ENCODE data around the gene PHF19. TPM values are rescaled to one million over a fixed set of nuclear protein-coding genes. Genes with fewer than 3 reads are reported as not detected.

Gene PHF19
- total and polyA plus RNA-seq, 10 of the 15 experiments (the other 5 are each of a cell fraction or from before 2014, with no cell fraction given), result 26.0 to 133 (median 87.7) TPM

DNA sequence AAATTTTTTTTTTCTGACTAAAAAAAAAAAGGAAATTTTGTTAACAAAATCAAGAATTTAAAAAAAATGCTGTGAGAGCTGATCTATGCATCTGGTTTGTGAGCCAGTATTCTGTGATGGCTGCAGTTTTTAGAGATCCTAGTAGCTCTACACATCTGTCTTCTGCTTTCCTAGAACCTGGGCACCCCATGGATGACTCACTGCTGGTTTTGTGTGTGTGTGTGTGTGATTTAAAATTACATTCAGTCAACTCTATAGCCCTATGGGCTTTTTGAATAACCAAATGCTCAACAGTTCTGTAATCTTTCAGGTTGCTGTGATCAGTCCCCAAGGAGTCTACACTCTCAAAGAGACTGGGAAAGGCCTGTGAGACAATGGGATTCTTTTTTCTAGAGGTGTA lies 31.7 kb downstream of the PHF19 start:
- POLR2A ChIA-PET, result interaction anchor here (0.7 to 1.2 kb wide), 3 partner anchors 11 to 363 kb away, joined by 3 to 4 read pairs (median 3); no protein-coding TSS in a partner anchor

More for the DNA sequence above, 31.7 kb downstream of the PHF19 start:
- ChIA-PET CTCF (interaction anchor here (1.1 to 2.2 kb wide), 2 partner anchors 12 to 90 kb away, joined by 4 to 8 read pairs; no protein-coding TSS in a partner anchor), SMC1A (ENCODE audit: uncharacterized antibody, unreplicated experiment) (interaction anchor here (0.8 to 1.3 kb wide), 4 partner anchors 51 to 184 kb away, joined by 3 to 5 read pairs (median 3); partner anchors contain the start of gene FBXW2), RAD21 (ENCODE audit: unreplicated experiment) (interaction anchor here (0.7 to 1.0 kb wide), 2 partner anchors 21 to 475 kb away, joined by 3 read pairs; no protein-coding TSS in a partner anchor)
- Histone ChIP-seq H3K27me3 (replicated peaks in 1 of 2; ENCODE audit: control insufficient read depth in 2 of 2, insufficient read depth in 2 of 2, low read length in 1 of 2) (no peaks in the 10 kb centered on the region), H3K9me3 (replicated peaks; ENCODE audit: control insufficient read depth, insufficient read depth, low read length) (no peaks in the 10 kb centered on the region), H3K9ac (ENCODE audit: control insufficient read depth, insufficient read depth, low read length) (no peak overlapping the region), H4K20me1 (ENCODE audit: control insufficient read depth, insufficient read depth) (no peaks in the 10 kb centered on the region), H3K27ac (ENCODE audit: control insufficient read depth, insufficient read depth) (no peak overlapping the region), H3K4me2 (ENCODE audit: control insufficient read depth, insufficient read depth) (no peak overlapping the region), H2AFZ (ENCODE audit: control insufficient read depth, low read depth, low read length) (no peak overlapping the region), H3K36me3 (ENCODE audit: control insufficient read depth in 2 of 2, insufficient read depth in 2 of 2, low read length in 1 of 2) (peaks cover 0 to 4% of the 10 kb centered on the region in 2 experiments; a peak in 2 of 4 replicates), H3K4me3 (no peak overlapping the region), H3K4me1 (ENCODE audit: control insufficient read depth, insufficient read depth, low read length) (peaks cover 6% of the 10 kb centered on the region; the same call in 1 of the 2 replicates), H3K79me2 (ENCODE audit: control insufficient read depth, insufficient read depth, low read length) (peaks cover 36% of the 10 kb centered on the region)
- FAIRE-seq (no peak), ATAC-seq (no peak), DNase-seq (ENCODE audit: low read depth, low spot score) (no peak)
- no TSS peak for BruUV-seq (replicated peaks)
- in situ Hi-C loops (cut with MboI) (no loop called here), intact Hi-C loops (cut with micrococcal nuclease; ENCODE audit: unreplicated experiment) (no loop called here)
- TF ChIP-seq, protein P1, sequence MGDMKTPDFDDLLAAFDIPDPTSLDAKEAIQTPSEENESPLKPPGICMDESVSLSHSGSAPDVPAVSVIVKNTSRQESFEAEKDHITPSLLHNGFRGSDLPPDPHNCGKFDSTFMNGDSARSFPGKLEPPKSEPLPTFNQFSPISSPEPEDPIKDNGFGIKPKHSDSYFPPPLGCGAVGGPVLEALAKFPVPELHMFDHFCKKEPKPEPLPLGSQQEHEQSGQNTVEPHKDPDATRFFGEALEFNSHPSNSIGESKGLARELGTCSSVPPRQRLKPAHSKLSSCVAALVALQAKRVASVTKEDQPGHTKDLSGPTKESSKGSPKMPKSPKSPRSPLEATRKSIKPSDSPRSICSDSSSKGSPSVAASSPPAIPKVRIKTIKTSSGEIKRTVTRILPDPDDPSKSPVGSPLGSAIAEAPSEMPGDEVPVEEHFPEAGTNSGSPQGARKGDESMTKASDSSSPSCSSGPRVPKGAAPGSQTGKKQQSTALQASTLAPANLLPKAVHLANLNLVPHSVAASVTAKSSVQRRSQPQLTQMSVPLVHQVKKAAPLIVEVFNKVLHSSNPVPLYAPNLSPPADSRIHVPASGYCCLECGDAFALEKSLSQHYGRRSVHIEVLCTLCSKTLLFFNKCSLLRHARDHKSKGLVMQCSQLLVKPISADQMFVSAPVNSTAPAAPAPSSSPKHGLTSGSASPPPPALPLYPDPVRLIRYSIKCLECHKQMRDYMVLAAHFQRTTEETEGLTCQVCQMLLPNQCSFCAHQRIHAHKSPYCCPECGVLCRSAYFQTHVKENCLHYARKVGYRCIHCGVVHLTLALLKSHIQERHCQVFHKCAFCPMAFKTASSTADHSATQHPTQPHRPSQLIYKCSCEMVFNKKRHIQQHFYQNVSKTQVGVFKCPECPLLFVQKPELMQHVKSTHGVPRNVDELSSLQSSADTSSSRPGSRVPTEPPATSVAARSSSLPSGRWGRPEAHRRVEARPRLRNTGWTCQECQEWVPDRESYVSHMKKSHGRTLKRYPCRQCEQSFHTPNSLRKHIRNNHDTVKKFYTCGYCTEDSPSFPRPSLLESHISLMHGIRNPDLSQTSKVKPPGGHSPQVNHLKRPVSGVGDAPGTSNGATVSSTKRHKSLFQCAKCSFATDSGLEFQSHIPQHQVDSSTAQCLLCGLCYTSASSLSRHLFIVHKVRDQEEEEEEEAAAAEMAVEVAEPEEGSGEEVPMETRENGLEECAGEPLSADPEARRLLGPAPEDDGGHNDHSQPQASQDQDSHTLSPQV (IDR thresholded peaks at IDR 0.05), result no peak
- TF ChIP-seq RBBP5 (conservative IDR thresholded peaks at IDR 0.05), result no peak
- no peak for TF ChIP-seq RB1 (IDR thresholded peaks at IDR 0.05; ENCODE audit: borderline replicate concordance)
- TF ChIP-seq ZNF687 (IDR thresholded peaks at IDR 0.05), result no peak

All from GM12878 (cell line).